ENCODE data around the gene RNFT2.
"Not testable (repeated sequence)": the region's sequence is repeated elsewhere in the genome, so short reads cannot be mapped to it uniquely, and the experiment has no call there.

RNFT2 gene

DNA sequence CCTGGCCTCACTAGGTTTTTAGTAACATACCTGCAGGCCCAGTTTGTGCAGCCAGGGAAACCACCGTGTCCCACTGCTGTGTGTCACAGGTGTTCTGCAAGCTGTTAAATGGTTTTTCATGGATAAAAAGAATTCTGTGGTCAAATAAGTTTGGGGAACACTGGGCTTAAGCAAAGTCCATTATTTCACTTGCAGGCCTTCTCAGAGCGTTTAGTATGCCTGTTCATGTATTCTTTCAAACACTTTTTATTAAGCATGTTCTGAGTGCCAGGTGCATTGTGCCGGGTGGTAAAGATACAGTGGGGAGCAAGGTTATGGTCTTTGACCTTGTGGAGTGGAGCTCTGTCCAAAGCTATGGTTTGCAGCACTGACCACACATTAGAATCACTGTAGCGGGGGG lies 7.4 kb downstream of the RNFT2 start:
- no peak for DNase-seq

DNA sequence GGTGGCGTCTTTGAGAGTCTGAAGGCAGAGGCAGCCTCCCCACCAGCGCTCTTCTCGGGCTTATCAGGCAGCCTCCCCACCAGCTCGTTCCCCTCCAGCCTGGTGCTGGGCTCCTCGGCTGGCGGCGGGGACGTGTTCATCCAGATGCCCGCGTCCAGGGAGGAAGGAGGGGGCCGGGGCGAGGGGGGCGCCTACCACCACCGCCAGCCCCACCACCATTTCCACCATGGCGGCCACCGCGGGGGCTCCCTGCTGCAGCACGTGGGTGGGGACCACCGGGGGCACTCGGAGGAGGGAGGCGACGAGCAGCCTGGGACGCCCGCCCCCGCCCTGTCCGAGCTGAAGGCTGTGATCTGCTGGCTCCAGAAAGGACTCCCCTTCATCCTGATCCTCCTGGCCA lies 11.8 kb downstream of the RNFT2 start:
- no peak for DNase-seq

DNA sequence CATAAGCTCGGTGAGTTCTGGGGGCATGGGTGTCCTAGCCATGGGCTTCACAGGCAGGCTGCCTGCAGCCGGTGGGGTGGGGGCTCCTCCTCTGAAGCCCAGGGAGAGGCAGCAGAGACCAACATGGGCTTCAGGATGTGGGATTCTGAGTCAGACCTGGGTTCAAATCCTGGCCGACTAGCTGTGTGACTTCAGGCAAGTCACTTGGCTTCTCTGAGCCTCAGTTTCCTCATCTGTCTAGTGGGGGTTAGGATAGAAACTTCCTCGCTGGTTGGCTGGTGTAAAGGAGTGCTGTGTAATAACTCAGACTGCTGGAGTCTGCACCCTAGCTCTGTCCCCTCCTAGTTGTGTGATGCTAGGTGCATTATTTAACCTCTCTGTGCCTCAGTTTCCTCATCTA lies 12.2 kb downstream of the RNFT2 start:
- DNase-seq: no peak

DNA sequence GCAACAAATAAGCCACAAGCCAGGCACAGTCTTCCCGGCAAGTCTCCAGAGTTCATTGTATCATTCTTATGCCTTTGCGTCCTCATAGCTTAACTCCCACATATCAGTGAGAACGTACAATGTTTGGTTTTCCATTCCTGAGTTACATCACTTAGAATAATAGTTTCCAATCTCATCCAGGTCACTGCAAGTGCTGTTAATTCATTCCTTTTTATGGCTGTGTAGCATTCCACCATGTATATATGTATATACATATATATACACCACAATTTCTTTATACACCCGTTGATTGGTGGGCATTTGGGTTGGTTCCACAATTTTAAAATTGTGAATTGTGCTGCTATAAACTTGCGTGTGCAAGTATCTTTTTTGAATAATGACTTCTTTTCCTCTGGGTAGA lies 16.0 kb downstream of the RNFT2 start:
- DNase-seq: not testable (repeated sequence)

DNA sequence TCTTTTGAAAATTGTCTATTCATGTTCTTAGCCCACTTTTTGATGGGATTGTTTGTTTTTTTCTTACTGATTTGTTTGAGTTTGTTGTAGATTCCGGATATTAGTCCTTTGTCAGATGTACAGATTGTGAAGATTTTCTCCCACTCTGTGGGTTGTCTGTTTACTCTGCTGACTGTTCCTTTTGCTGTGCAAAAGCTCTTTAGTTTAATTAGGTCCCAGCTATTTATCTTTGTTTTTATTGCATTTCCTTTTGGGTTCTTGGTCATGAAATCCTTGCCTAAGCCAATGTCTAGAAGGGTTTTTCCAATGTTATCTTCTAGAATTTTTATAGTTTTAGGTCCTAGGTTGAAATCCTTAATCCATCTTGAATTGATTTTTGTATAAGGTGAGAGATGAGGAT lies 16.7 kb downstream of the RNFT2 start:
- not testable (repeated sequence) for DNase-seq

DNA sequence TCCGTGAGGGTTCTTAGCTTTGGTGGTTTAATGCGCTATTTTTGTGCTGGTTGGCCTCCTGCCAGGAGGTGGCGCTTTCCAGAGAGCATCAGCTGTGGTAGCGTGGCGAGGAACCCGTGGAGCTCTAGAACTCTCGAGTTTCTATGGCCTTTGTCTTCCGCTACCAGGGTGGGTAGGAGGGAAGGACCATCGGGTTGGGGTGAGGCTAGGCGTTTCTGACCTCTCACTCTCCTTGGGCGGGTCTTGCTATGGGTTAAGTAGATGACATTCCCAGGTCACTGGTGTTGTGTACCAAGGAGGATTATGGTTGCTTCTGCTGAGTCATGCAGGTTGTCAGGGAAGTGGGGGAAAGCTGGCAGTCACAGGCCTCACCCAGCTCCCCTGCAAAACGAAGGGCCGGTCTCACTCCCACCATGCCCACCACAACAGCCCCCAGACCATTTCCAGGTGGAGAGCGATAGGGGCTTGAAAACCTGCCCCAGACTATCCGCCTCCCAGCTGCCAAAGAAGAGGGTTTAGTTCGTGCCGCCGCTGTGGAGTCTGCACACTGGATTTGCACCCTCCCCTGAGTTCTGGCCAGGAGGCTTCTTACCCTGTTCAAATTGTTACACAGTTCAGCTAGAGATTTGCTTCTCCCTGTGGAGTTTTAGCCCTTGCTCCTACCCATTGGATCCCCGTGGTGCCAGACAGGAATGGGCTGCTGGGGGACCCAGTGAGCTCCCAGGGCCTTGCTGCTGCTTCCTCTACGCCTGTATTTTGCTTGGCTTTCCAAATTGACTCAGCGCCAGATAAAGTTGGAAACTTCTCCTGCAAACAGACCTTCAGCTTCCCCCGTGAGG lies 21.9 kb downstream of the RNFT2 start:
- no peak for DNase-seq

DNA sequence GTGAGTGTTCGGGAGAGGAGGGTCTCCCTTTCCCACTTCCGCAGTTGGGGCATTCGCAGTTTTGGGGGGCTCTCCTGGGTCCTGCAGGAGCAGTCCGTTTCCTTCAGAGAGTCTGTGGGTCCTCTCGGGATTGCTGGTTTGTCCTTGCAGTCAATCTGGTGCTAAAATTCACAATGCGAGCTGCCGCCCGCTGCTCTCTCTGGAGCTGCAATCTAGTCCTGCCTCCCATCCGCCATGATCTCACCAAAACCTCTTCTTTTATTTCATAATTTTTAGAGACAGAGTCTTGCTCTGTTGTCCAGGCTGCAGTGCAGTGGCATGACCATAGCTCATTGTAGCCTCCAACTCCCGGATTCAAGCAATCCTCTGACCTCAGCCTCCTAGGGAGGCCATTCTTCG lies 22.5 kb downstream of the RNFT2 start:
- DNase-seq: no peak

DNA sequence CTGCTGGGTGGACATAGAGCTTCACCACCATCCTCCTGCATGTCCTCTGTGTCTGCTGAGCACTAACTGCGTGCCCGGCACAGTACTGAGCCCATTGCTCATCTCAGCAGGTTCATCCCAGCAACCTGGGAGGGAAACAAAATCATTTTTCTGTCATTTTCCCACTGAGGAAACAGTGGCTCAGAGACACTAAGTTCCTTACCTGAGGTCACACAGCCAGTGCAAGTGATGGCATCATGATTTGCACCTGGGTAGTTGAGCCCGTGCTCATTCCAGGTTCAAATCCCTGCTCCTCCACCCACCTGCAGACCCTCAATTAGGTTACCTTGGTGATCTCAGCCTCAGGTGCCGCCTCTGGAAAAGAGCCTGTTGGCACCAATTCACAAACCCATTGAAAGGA lies 23.4 kb downstream of the RNFT2 start:
- DNase-seq: no peak

DNA sequence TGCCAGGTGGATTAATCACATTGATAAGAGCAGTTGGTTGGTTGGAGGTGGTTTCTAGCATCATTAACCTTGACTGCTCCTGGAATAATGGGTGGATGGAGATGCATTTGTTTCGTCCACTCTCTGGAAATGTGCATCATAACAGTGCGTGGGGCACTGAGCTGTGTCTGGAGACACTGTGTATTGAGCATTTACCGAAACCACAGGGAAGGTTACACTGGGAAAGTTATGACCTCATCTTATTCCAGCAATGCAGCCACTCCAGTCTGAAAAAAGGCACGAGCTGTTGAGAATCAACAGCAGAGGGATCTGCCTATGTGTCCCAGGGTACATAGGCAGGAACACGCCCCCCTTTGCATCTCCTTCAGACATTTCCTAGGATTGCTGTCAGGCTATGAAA lies 27.2 kb downstream of the RNFT2 start:
- no peak for DNase-seq

DNA sequence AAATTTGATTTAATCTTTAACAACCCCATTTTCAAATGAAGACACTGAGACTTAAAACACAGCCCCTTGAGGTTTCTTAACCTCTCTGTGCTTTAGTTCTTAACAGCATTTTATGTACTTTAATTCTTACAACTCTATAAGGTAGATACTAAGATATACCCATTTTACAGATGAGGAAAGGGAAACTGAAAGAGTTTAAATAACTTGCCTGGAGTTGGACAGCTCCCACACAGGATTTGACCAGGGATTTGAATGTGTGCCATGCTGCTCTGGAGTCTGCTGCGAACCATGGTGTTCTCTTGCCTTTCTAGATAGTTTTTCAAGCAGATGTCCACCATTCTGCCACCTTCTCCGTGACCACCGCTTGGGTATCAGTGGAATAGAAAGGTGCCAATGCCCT lies 28.2 kb downstream of the RNFT2 start:
- no peak for DNase-seq

DNA sequence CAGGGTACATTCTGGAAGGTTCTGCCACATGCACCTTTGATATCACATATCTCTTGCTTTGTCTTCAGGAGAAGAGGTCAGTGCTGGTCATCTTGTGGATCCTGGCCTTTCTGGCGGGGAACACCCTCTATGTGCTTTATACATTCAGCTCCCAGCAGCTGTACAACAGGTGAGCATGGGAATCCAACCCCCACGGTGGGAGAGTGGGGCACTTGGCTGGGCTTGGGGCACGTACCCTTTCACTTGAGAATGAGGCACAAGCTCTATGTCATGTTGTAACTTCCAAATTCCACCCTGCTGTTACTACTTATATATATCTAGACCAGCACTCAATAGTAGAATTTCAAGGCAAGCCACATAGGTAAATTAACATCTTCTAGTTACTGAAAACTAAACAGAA lies 28.6 kb downstream of the RNFT2 start:
- no peak for DNase-seq

DNA sequence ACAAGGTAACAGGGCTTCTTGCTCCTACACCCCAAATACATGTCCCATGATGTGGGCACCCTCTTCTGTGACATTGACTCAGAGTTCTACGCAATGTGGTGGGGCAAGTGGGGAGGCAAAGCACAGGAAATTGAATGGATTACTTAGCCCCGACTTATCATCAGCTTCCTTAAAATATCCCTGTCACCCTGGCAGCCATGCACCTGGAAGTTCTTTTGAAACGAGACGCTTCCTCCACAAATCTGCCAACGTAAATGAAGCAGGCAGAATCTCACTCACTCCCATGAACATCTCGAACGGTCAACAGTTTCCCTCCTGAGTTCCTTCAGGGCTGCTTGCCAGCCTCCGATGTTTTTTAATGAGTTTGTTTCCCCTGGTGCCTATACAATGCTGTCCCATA lies 33.5 kb downstream of the RNFT2 start:
- DNase-seq: no peak

DNA sequence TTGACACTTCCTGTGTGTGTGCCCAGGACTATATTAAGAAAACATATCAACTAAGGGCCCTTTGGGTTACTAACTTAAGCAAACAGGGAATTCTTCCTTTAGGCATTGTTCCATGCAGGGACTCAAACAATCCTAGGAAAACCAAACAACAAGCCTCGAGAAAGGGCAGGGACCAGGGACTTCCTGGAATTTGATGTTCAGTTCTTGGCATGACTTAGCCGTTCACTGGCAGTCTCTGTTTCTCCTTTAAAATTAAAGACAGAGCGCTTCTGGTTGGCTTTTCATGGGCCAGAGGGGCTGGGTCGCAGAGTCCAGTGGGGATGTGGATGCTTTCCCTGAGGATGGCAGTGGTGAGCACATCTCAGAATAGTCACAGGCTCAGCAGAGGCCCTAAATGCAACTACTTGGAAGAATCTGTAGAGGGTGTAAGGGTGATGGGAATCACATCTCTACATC lies 35.2 kb downstream of the RNFT2 start:
- DNase-seq: no peak

DNA sequence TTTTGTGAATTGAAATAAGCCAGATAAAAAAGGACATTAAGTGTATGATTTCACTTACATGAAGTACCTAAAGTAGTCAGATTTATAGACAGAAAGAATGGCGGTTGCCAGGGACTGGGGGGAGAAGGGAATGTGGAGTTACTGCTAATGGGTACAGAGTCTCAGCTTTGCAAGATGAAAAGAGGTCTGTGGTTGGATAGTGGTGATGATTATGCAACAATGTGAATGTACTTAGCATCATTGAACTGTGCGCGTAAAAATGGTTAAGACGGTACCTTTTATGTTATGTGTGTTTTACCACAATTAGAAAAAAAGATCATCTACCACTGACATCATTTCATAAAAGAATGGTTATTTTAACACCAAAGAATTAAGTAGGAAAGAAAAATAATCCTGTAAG lies 35.9 kb downstream of the RNFT2 start:
- DNase-seq: no peak

DNA sequence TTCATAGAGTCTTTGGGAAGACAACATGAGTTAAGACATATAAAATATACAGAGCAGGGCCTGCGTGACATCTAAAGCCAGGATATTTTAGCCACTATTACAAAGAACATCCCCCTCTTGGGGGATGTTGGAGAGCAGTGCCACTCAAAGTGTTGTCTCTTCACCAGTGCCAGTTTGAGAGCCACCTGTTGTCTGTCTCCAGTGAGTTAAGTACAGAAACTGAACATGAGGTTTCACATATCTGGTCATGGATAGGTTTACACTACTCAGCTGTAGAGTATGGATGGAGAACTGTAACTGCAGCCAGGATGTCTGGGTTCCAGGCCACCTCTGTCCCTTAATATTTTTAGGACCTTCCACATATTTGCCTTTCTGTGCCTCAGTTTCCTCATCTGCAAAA lies 39.1 kb downstream of the RNFT2 start:
- no peak for DNase-seq

DNA sequence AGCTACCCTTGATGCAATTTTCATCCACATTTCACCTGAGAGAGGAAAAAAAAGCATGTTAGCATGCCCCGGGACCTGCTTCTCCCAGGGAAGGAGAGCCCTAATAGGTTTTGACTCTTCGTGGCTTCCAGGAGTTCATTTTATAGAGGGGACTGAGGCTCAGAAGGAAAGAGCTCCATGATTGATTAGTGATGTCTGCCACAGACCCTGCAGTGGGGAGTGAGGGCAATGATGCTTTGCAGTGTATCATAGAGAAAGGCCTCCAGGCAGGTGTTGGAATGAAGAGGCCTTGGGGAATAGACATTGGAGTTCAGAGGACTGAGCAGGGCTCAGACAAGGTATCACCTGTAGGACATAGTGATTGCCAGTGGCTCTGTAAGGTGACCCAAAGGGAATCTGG lies 41.5 kb downstream of the RNFT2 start:
- no peak for DNase-seq

DNA sequence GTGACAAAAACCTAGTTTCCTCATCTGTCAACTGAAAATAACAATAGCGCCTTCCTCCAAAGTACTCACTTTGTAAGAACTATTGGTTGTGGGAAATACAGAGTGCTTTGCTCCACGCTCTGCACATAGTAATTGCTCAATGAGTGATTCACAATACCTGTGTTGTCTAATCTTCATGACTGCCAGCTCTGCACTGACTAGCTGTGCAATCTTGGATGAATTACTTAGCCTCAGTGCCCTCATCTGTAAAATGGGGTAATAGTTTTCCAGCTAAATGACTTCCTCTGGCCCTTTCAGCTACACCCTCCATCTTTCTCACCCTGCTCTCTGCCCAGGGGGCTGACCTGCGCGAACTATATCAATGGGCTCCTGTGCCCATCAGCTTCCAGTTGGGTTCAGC lies 42.8 kb downstream of the RNFT2 start:
- DNase-seq: no peak

DNA sequence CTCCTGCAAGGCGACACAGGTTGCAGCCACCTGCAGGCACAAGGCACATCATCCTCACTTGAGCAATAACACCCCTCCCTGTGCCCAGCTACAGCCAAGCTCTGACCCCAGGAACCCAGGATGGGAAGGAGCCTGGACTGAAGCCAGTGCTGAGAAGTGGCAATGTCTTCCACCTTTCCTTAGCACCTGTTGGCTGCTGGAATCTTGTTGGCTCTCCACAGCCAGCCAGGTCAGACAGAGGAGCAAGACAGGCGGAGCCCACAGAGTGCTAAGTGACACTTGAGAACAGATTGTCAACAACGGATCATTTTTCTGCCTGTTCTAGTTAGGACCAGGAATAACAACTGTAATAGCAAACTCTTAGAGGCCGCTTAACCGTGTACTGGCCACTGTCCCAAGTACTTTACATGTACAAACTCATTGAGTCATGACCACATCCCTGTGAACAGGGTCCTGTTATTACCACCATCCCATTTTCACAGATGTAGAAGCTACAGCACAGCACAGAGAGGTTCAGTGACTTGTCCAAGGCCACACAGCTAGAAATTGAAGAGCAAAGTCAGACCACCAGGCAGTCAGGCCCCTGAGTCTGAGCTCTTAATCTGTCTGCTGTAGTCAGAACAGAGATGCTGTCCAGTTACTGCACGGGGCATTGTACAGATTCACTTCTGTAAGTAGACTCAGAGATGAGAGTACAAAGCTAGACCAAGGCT lies 45.6 kb downstream of the RNFT2 start:
- no peak for DNase-seq

DNA sequence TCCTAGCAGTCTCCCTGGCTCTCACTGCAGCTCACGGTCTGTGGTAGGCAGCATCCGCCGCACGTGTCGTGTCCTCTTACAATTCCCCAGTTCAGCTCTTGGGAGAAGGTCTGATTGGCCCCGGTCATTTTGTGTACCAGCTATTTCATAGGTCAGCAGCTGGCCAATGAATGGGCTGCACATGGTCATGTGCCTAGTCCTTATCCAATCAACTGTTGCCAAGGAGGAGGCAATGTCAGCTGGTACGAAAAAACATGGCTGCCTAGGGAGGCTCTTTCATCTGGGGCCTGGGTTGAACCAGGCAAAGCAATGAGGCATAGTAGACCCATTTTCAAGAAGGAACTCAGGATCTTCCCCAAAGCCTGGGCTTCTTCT lies 46.1 kb downstream of the RNFT2 start:
- DNase-seq: no peak

DNA sequence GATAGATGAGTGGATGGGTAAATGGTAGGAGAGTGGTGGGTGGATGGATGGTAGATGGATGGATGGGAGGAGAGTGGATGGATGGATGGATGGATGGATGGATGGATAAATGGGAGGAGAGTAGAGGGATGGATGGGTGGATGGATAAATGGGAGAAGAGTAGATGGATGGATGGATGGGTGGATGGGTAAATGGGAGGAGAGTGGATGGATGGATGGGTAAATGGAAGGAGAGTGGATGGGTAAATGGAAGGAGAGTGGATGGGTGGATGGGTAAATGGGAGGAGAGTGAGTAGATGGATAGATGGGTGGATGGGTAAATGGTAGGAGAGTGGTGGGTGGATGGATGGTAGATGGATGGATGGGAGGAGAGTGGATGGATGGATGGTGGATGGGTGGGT lies 51.4 kb downstream of the RNFT2 start:
- not testable (repeated sequence) for DNase-seq

DNA sequence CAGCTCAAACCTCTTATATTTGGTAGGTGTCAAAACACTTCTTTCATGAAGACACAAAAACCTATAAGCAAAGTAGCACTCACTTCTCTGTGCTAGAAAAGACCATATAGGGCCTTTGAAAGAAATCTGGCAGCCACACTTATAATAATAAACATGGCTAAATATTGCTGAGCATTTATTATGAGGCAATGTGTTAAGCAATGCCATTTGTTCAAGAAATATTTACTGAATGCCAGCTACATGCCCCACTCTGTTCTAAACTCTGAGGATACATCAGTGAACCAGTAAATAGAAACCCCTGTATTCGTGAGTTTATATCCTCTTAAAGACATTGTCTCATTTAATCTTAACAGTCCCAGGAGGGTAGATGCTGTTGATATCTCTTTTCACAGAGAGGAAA lies 52.0 kb downstream of the RNFT2 start:
- no peak for DNase-seq

DNA sequence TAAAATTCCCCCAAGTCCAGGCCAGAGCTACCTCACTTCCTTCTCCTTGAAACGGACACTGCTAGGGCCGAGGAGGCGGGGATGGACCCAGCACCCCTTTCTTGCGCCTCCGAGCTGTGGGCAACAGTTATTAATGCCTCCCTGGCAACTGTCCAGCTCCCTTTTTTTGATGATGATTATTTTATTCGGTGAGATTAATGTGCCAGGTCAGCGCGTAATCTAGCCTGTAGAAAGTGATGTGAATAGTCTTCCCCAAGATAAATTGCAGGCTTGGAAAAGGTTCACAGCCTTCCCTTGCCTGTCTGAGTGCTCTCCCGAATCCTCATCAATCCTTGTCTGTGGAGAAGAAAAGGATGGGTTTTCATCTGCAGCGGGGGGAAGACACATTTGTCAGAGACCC lies 54.3 kb downstream of the RNFT2 start:
- DNase-seq: no peak

DNA sequence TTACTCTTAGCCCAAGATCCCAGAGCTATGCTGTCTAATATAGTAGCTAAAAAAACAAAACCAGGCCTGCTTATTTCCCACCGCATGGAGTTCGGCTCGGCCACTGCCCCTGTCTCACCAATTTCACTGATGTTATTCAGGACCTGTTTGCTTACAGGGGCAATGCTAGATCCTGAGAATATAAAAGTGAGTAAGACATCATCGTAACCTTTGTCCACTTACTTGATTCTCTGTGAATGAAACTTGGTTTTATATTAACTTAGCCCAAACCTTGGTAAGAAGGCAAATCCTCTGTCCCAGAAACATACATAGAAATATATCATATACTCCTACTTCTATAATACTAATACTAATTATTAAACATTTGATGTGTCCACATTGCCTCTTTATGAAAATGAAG lies 56.6 kb downstream of the RNFT2 start:
- no peak for DNase-seq

DNA sequence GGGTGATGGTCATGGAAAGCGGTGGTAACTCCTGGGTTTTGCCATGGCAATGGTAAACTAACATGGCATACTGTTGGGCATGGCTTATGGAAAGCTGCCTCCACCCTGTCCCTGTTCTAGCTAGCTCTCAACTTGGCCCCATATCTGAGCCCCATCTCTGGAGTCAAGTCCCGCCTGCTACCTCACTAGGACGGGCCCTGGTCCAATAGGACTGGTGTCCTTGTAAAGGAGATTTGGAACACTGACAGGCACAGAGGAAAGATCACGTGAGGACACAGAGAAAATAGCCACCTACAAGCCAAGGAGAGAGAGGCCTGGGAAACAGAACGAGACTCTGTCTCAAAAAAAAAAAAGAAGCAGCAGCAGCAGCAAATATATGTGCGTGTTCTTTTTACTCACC lies 59.8 kb downstream of the RNFT2 start:
- no peak for DNase-seq
